B cell (primary cell): ENCODE data around the gene PRDM15. TPM values are rescaled to one million over a fixed set of nuclear protein-coding genes. Genes with fewer than 3 reads are reported as not detected.

ENCODE experiments used
- ATAC-seq: fragments of 200-7000 bp; cut with Tn5 transposase; one replicate; pipeline ENCODE4 v1.10.0; 2021; ENCODE audit warnings: low read depth, mild to moderate bottlenecking, moderate number of reproducible peaks, moderate library complexity
- CTCF ChIA-PET: fragments of 350-600 bp; sonication (Branson Sonifier 250); formaldehyde crosslinking; loops from one replicate; lab custom pipeline; 2021; ENCODE audit warnings: antibody characterized with exemption, inconsistent platforms; lab: Charles Lee
- POLR2A ChIA-PET: fragments of 350-600 bp; sonication (Branson Sonifier 250); formaldehyde crosslinking; loops from one replicate; lab custom pipeline; 2021; ENCODE audit warnings: antibody characterized with exemption; lab: Charles Lee
- DNase-seq: peaks from one replicate; pipeline ENCODE4 v3.0.0; 2013
- H2AFZ ChIP-seq: 2 replicates; pipeline ENCODE4 v1.6.1; 2012; ENCODE audit warnings: mild to moderate bottlenecking, low read depth, low read length; ENCODE audit not compliant: insufficient read depth, poor library complexity, severe bottlenecking
- H3K27ac ChIP-seq, 2 donors: 1 replicate in 1 of 2; 2 replicates in 1 of 2; pipeline ENCODE4 v1.5.1; 2012 to 2013; ENCODE audit warnings: low read length in 2 of 2, mild to moderate bottlenecking in 2 of 2, moderate library complexity in 1 of 2
- H3K27me3 ChIP-seq, 4 experiments: fragments of 200-600 bp in 1 of 4; sonication (generic) in 1 of 4; replicated peaks in 1 of 4; 1 replicate in 2 of 4; 2 replicates in 2 of 4; pipeline versions ENCODE4 v1.6.1 to v1.7.0; 2013 to 2016; ENCODE audit warnings: low read length in 3 of 4, mild to moderate bottlenecking in 2 of 4, mixed read lengths in 1 of 4, moderate library complexity in 1 of 4; ENCODE audit not compliant: insufficient read depth in 4 of 4, control insufficient read depth in 3 of 4; ENCODE audit errors: control extremely low read depth in 1 of 4
- H3K36me3 ChIP-seq, 2 experiments: replicated peaks in 1 of 2; 1 replicate in 1 of 2; 2 replicates in 1 of 2; pipeline versions ENCODE4 v1.6.1 to v1.7.1; 2013; ENCODE audit warnings: low read length in 1 of 2; ENCODE audit not compliant: insufficient read depth in 2 of 2, control insufficient read depth in 1 of 2; ENCODE audit errors: control extremely low read depth in 1 of 2, extremely low read depth in 1 of 2
- H3K4me1 ChIP-seq, 2 donors: fragments of 200-600 bp in 1 of 2; sonication (generic) in 1 of 2; 1 replicate in 1 of 2; 2 replicates in 1 of 2; pipeline versions ENCODE4 v1.5.1 to v1.6.1; 2013 to 2017; ENCODE audit warnings: low read length in 2 of 2; ENCODE audit not compliant: control insufficient read depth in 2 of 2, insufficient read depth in 2 of 2
- H3K4me2 ChIP-seq: replicated peaks from 2 replicates; pipeline ENCODE3; 2012; ENCODE audit warnings: mild to moderate bottlenecking, low read depth, low read length; ENCODE audit not compliant: poor library complexity, severe bottlenecking
- H3K4me3 ChIP-seq, 5 experiments: fragments of 200-600 bp in 1 of 5; sonication (generic) in 1 of 5; 1 replicate in 3 of 5; 2 replicates in 2 of 5; pipeline versions ENCODE4 v1.5.1 to v1.7.0; 2011 to 2016; ENCODE audit warnings: low read length in 4 of 5, mild to moderate bottlenecking in 4 of 5, low read depth in 2 of 5, control low read depth in 1 of 5, moderate library complexity in 1 of 5; ENCODE audit not compliant: insufficient read depth in 1 of 5; ENCODE audit errors: control extremely low read depth in 1 of 5, extremely low read depth in 1 of 5
- H3K79me2 ChIP-seq: fragments of 200-600 bp; sonication (generic); one replicate; pipeline ENCODE4 v1.6.0; 2016; ENCODE audit warnings: low read length; ENCODE audit not compliant: control insufficient read depth, insufficient read depth
- H3K9ac ChIP-seq: fragments of 200-600 bp; sonication (generic); 2 replicates; pipeline ENCODE4 v1.6.1; 2017; ENCODE audit warnings: mild to moderate bottlenecking, low read length, moderate library complexity
- H3K9me3 ChIP-seq, 3 donors: one replicate each; pipeline versions ENCODE4 v1.6.1 to v1.7.1; 2013; ENCODE audit warnings: low read length in 2 of 3; ENCODE audit not compliant: control insufficient read depth in 2 of 3, insufficient read depth in 1 of 3; ENCODE audit errors: control extremely low read depth in 1 of 3
- H4K20me1 ChIP-seq: 2 replicates; pipeline ENCODE4 v1.6.0; 2012; ENCODE audit warnings: mild to moderate bottlenecking, low read length; ENCODE audit not compliant: insufficient read depth, control insufficient read depth, poor library complexity, severe bottlenecking
- H3K27ac Mint-ChIP-seq: one replicate; pipeline ENCODE4 v1.8.0; 2021; ENCODE audit warnings: mixed read lengths
- H3K27me3 Mint-ChIP-seq: one replicate; pipeline ENCODE4 v1.8.0; 2021; ENCODE audit warnings: mixed read lengths
- H3K4me1 Mint-ChIP-seq: one replicate; pipeline ENCODE4 v1.8.0; 2021; ENCODE audit warnings: mixed read lengths
- H3K4me3 Mint-ChIP-seq: one replicate; pipeline ENCODE4 v1.8.0; 2021; ENCODE audit warnings: mixed read lengths
- H3K9me3 Mint-ChIP-seq: one replicate; pipeline ENCODE4 v1.8.0; 2022; ENCODE audit warnings: mixed read lengths; ENCODE audit not compliant: insufficient read depth
- EZH2 ChIP-seq: IDR thresholded peaks from 2 replicates; pipeline ENCODE4 v1.6.1; 2012; ENCODE audit warnings: borderline replicate concordance, low read depth, mild to moderate bottlenecking, moderate library complexity, low read length; ENCODE audit not compliant: insufficient read depth, poor library complexity, severe bottlenecking
- WGBS: methylation state at CpG from one replicate; pipeline ENCODE4 v1.1.5; 2013; ENCODE audit warnings: missing lambda C conversion rate; ENCODE audit not compliant: insufficient coverage; 5-methylcytosine and 5-hydroxymethylcytosine counted together
- intact Hi-C: fragments of 100-400 bp; cut with micrococcal nuclease; formaldehyde crosslinking; loops from one replicate; pipeline ENCODE4 v1.10.0; 2022
- polyA plus RNA-seq: library from polyadenylated mRNA; depleted of rRNA; stranded (reverse); fragments of >200 nt; gene quantifications from 2 replicates; pipeline ENCODE4 v1.2.3, GENCODE V29; 2012
- total RNA-seq, 2 donors: library from RNA; stranded (reverse); fragments of 120-200 nt in 1 of 2; gene quantifications; 1 replicate in 1 of 2; 2 replicates in 1 of 2; pipeline versions ENCODE4 v1.2.3 to v1.2.4, GENCODE V29; 2013 to 2022
- TF ChIP-seq, protein P1 (sequence below): fragments of 200-600 bp; IDR thresholded peaks from one replicate; pipeline ENCODE4 v1.8.0; 2022; ENCODE audit warnings: antibody characterized with exemption, mild to moderate bottlenecking

PRDM15 gene
- total and polyA plus RNA-seq, 2 donors (not counting 1 experiment from before 2014, with no cell fraction given): 21.3 to 29.2 TPM

DNA sequence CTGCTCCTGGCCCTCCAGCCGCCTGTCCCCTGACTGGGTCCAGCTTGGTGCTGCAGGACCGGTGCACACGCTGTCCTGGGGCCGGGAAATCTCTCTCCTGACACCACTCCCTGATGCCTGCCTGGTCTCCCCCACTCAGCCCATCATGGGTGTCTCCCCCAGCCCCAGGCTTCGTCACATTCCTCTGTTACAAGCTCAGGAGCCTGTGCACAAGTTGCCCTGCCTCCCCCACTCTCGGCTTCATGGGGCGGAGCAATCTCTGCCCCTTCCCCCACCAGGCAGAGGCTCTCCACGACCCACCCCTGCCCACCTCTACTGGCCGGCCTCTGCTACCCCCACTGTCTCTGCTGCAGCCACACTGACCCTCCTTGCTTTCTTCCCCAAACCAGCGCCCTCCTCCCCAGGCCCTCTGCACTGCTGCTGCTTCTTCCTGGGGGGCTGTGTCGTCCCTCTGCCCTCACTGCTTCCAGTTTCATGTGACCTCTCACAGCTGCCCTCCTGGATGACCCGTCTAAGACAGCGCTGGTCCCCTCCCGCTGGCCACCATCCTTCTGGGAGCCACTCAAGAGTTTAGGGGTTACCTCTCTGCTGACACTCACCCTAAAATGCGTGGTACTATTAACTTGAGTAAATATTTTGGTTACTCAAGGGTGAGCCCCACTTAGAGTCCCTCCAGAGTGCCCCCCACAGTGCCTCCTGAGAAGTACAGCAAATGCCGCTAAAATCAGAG lies 106.6 kb downstream of the PRDM15 start:
- Histone ChIP-seq H3K4me1 (peaks cover 16 to 17% of the 10 kb centered on the region in 2 donors), H3K36me3 (no peaks in the 10 kb centered on the region), H3K27me3 (peaks cover 0 to 65% (median 24%) of the 10 kb centered on the region in 4 experiments), H3K27ac (no peak overlapping the region), H3K79me2 (no peaks in the 10 kb centered on the region), H2AFZ (no peak overlapping the region), H3K9ac (no peak overlapping the region), H3K4me3 (no peak overlapping the region), H4K20me1 (no peaks in the 10 kb centered on the region), H3K9me3 (peaks cover 0 to 4% (median 0%) of the 10 kb centered on the region in 3 donors), H3K4me2 (no peak overlapping the region)
- no peak for DNase-seq
- ChIA-PET CTCF (no interaction called here), POLR2A (no interaction called here)
- H3K27ac Mint-ChIP-seq: no peak overlapping the region
- ATAC-seq: no peak
- H3K4me1 Mint-ChIP-seq: peaks cover 19% of the 10 kb centered on the region
- TF ChIP-seq EZH2: no peak
- TF ChIP-seq, protein P1, sequence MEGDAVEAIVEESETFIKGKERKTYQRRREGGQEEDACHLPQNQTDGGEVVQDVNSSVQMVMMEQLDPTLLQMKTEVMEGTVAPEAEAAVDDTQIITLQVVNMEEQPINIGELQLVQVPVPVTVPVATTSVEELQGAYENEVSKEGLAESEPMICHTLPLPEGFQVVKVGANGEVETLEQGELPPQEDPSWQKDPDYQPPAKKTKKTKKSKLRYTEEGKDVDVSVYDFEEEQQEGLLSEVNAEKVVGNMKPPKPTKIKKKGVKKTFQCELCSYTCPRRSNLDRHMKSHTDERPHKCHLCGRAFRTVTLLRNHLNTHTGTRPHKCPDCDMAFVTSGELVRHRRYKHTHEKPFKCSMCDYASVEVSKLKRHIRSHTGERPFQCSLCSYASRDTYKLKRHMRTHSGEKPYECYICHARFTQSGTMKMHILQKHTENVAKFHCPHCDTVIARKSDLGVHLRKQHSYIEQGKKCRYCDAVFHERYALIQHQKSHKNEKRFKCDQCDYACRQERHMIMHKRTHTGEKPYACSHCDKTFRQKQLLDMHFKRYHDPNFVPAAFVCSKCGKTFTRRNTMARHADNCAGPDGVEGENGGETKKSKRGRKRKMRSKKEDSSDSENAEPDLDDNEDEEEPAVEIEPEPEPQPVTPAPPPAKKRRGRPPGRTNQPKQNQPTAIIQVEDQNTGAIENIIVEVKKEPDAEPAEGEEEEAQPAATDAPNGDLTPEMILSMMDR: no peak
- no peak overlapping the region for H3K4me3 Mint-ChIP-seq
- intact Hi-C loops: no loop called here
- H3K27me3 Mint-ChIP-seq: peaks cover 83% of the 10 kb centered on the region
- WGBS: 69% methylated on average over 14 of the region's 16 CpGs
- H3K9me3 Mint-ChIP-seq: no peaks in the 10 kb centered on the region

- Mint-ChIP-seq H3K4me3 (no peak overlapping the region), H3K4me1 (peaks cover 24% of the 10 kb centered on the region), H3K27me3 (peaks cover 85% of the 10 kb centered on the region), H3K27ac (no peak overlapping the region), H3K9me3 (no peaks in the 10 kb centered on the region)
- POLR2A ChIA-PET: no interaction called here
- H3K27me3 ChIP-seq: peaks cover 0 to 68% (median 25%) of the 10 kb centered on the region in 4 experiments
- no peaks in the 10 kb centered on the region for H4K20me1 ChIP-seq
- no peaks in the 10 kb centered on the region for H3K79me2 ChIP-seq
- no peak overlapping the region for H3K4me2 ChIP-seq
- H3K27ac ChIP-seq: no peak overlapping the region
- no peaks in the 10 kb centered on the region for H3K36me3 ChIP-seq
- no peak for ATAC-seq
- intact Hi-C loops: no loop called here
- TF ChIP-seq EZH2: no peak
- TF ChIP-seq, protein P1: no peak
- WGBS: 79% methylated on average over 7 of the region's 7 CpGs
- no peak overlapping the region for H2AFZ ChIP-seq
- peaks cover 26% of the 10 kb centered on the region in 2 donors for H3K4me1 ChIP-seq
- H3K9ac ChIP-seq: no peak overlapping the region
- H3K9me3 ChIP-seq: peaks cover 0 to 13% (median 0%) of the 10 kb centered on the region in 3 donors
- no peak for DNase-seq
- CTCF ChIA-PET: interaction anchor here (0.6 kb wide), 1 partner anchor 21 kb away, joined by 3 read pairs; no protein-coding TSS in a partner anchor
- no peak overlapping the region for H3K4me3 ChIP-seq
Observed at GRCh38 chr21:41771625-41771945, 107.6 kb downstream of the PRDM15 start.
